Omental fat pad (tissue), 4 donors: ENCODE results near the gene CHRNA9. TPM values are rescaled to one million over a fixed set of nuclear protein-coding genes. Genes with fewer than 3 reads are reported as not detected.

Experiments
- ATAC-seq: fragments of 150-250 bp; one replicate; pipeline ENCODE4 v1.9.1; 2016; ENCODE audit warnings: mild to moderate bottlenecking, moderate library complexity; ENCODE audit not compliant: low FRiP score
- DNase-seq: peaks from one replicate; pipeline ENCODE4 v3.0.0-alpha.2; 2019; ENCODE audit warnings: low spot score
- CTCF ChIP-seq, 3 donors: fragments of 450-650 bp; IDR thresholded peaks; one replicate each; pipeline ENCODE4 v1.5.1; 2016 to 2017; ENCODE audit warnings: antibody characterized with exemption in 3 of 3, mild to moderate bottlenecking in 3 of 3, moderate library complexity in 2 of 3
- total RNA-seq, 4 donors: library from RNA; depleted of rRNA; stranded (reverse); fragments of >200 nt; gene quantifications; one replicate each; pipeline ENCODE4 v1.1.0, GENCODE V29; 2016

Gene CHRNA9
- total RNA-seq, 4 donors from 2014 or later, result not detected

GRCh38 chr4:40305328-40306170 is 29.6 kb upstream of the CHRNA9 start:
- DNase-seq (no peak), ATAC-seq (no peak)
- no peak for TF ChIP-seq CTCF (IDR thresholded peaks at IDR 0.05)

DNA sequence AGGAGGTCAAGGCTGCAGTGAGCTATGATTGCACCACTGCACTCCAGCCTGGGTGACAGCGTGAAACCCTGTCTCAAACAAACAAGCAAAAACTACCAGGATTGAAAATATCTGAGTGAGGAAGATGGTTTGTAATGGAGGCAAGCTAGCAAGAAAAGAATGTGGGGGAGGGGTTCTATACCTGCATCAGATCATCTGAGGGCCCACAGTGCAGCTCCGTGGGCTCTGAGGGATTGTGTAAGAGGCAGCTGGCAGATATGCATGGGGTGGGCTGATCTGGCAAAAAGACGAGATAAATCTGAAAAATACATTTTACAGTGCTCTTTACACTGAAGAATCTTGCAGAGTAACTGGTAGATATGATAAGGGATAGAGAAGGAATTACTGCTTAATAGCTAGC is 28.9 kb upstream of the CHRNA9 start:
- DNase-seq (no peak), ATAC-seq (no peak)
- no peak for TF ChIP-seq CTCF (IDR thresholded peaks at IDR 0.05)

- DNase-seq, result no peak
- no peak for TF ChIP-seq CTCF (IDR thresholded peaks at IDR 0.05)
- no peak for ATAC-seq
Observed at GRCh38 chr4:40306976-40307375, 28.2 kb upstream of the CHRNA9 start.

GRCh38 chr4:40307627-40308497 is 27.3 kb upstream of the CHRNA9 start:
- no peak for TF ChIP-seq CTCF (IDR thresholded peaks at IDR 0.05)
- DNase-seq, result no peak
- no peak for ATAC-seq

DNA sequence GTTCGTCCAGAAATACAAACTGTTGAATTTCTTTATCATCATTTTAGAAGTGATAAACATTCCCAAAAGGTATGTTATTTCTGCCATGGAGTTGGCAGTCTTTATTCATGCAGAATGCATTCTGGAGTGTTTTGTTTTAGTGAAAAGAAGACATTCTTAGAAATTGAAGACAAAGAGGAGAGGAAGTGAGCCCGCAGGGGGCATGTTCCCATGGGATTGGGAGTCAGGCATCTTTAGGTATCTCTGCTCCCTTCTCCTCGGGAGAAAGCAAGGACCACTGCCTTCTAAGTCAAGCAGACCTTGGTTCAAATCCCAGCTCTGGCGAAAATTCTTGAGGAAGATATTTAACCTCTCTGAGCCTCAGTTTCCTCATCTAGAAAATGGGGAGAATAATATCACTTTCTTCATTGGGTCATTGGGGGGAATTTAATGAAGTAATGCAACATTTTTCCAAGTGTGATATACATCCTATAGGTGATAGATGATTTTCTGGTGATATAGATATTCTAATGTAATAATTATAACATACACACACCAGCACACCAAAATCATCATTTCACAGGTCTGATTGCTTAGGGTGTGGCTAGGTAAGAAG is 26.5 kb upstream of the CHRNA9 start:
- TF ChIP-seq CTCF (IDR thresholded peaks at IDR 0.05), result no peak
- DNase-seq (no peak), ATAC-seq (no peak)

DNA sequence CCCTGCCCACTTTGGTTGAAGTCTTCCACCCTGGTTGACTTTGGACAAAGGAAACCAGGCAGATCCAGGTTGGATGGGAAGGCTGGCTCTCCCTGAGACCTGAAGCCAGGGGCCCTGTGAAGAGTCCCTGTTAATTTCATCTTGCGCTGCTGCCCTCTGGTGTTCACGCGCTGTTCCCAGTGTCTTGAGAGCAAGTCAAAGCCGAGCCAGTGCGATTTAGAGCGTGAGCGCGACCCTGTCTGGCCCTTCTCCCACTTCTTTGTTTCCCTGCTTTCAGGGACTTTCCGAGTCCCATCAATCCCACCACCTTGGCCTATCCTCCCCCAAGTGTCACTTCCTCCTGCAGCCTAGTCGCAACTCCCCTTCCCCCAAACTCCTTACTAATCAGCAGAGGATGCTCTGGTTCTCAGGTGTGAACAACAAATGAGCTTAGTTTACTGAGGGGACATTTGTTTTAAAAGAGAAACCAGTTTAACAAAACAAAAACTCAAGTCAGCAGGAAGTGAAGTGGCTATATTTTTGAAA is 25.8 kb upstream of the CHRNA9 start:
- ATAC-seq (peak; percentile 71), DNase-seq (peak; percentile 99)
- peak in 2 of 3 donors; percentile 20 to 70 for TF ChIP-seq CTCF (IDR thresholded peaks at IDR 0.05)
